GM12874 (cell line): ENCODE measurements around the gene SKP2.

Experiments
- CTCF ChIP-seq: IDR thresholded peaks from 2 replicates; pipeline ENCODE4 v1.5.1; 2011; ENCODE audit warnings: low read depth, mild to moderate bottlenecking, control low read depth, low read length, moderate library complexity; ENCODE audit not compliant: insufficient read depth

The SKP2 gene

GRCh38 chr5:36136581-36136980, 15.3 kb upstream of the SKP2 start:
- no peak for TF ChIP-seq CTCF

GRCh38 chr5:36138900-36139683, 12.8 kb upstream of the SKP2 start:
- TF ChIP-seq CTCF: no peak

- TF ChIP-seq CTCF: no peak
Observed at GRCh38 chr5:36145311-36145710, 6.6 kb upstream of the SKP2 start.

- no peak for TF ChIP-seq CTCF
Observed at GRCh38 chr5:36146390-36146789, 5.5 kb upstream of the SKP2 start.

- TF ChIP-seq CTCF: no peak
Observed at GRCh38 chr5:36147681-36148080, 4.2 kb upstream of the SKP2 start.

- TF ChIP-seq CTCF: no peak
Observed at GRCh38 chr5:36150676-36151433, 1.1 kb upstream of the SKP2 start.
